Gastrocnemius medialis (tissue), 4 donors: ENCODE data around the gene OMA1. TPM values are rescaled to one million over a fixed set of nuclear protein-coding genes. Genes with fewer than 3 reads are reported as not detected.
A peak's percentile ranks its signal among the peaks of the same experiment; 100 is the strongest.

Experiments used
- ATAC-seq, 2 donors: fragments of 150-250 bp; one replicate each; pipeline ENCODE4 v1.9.1; 2016
- DNase-seq, 2 donors: peaks; one replicate each; pipeline ENCODE4 v3.0.0-alpha.2; 2019
- H3K27ac ChIP-seq, 4 donors: fragments of 200-600 bp; sonication (generic); 1 replicate in 1 of 4; 2 replicates in 3 of 4; pipeline ENCODE4 v1.5.1; 2016 to 2018; ENCODE audit warnings: mild to moderate bottlenecking in 2 of 4, moderate library complexity in 1 of 4
- H3K27me3 ChIP-seq, 3 donors: fragments of 200-600 bp; sonication (generic) in 2 of 3; 1 replicate in 1 of 3; 2 replicates in 2 of 3; pipeline versions ENCODE4 v1.5.1 to v1.6.0; 2016 to 2019; ENCODE audit warnings: mild to moderate bottlenecking in 1 of 3, moderate library complexity in 1 of 3
- H3K36me3 ChIP-seq, 2 donors: fragments of 200-600 bp; sonication (generic) in 1 of 2; one replicate each; pipeline ENCODE4 v1.5.1; 2017 to 2018
- H3K4me1 ChIP-seq, 2 donors: fragments of 200-600 bp; sonication (generic) in 1 of 2; one replicate each; pipeline ENCODE4 v1.5.1; 2016 to 2017; ENCODE audit warnings: mild to moderate bottlenecking in 2 of 2
- H3K4me3 ChIP-seq, 4 donors: fragments of 200-600 bp; sonication (generic) in 3 of 4; 1 replicate in 1 of 4; 2 replicates in 3 of 4; pipeline ENCODE4 v1.5.1; 2016 to 2019; ENCODE audit warnings: mild to moderate bottlenecking in 2 of 4
- H3K9me3 ChIP-seq, 3 donors: fragments of 200-600 bp; sonication (generic) in 2 of 3; 1 replicate in 1 of 3; 2 replicates in 2 of 3; pipeline ENCODE4 v1.5.1; 2016 to 2019
- POLR2A ChIP-seq, 2 donors: fragments of 450-650 bp; IDR thresholded peaks; one replicate each; pipeline ENCODE4 v1.6.1; 2017; ENCODE audit warnings: antibody characterized with exemption in 2 of 2, mild to moderate bottlenecking in 2 of 2, moderate library complexity in 2 of 2
- in situ Hi-C, 4 donors: fragments of 200-750 bp; cut with MboI; loops; one replicate each; pipeline versions ENCODE4 v1.15.0 to v1.8.0; 2017; ENCODE audit warnings: low sequenced_read_pairs in 4 of 4
- intact Hi-C: fragments of 100-400 bp; cut with DNase I; formaldehyde crosslinking; loops from one replicate; pipeline ENCODE4 v1.15.1; 2023; ENCODE audit warnings: low total_unique reads
- total RNA-seq, 4 donors: library from RNA; depleted of rRNA; stranded (reverse); fragments of >200 nt; gene quantifications; one replicate each; pipeline versions ENCODE4 v1.1.0 to v1.2.3, GENCODE V29; 2016
- TF ChIP-seq, protein P1 (sequence below), 5 experiments: fragments of 450-650 bp in 3 of 5; fragments of 200-600 bp in 2 of 5; sonication (generic) in 2 of 5; IDR thresholded peaks in 4 of 5; conservative IDR thresholded peaks in 1 of 5; 1 replicate in 4 of 5; 2 replicates in 1 of 5; pipeline ENCODE4 v1.5.1; 2016 to 2019; ENCODE audit warnings: antibody characterized with exemption in 5 of 5, mild to moderate bottlenecking in 3 of 5, moderate library complexity in 3 of 5

Gene OMA1
- total RNA-seq, 4 donors from 2014 or later = 11.7 to 23.7 (median 19.3) TPM

DNA sequence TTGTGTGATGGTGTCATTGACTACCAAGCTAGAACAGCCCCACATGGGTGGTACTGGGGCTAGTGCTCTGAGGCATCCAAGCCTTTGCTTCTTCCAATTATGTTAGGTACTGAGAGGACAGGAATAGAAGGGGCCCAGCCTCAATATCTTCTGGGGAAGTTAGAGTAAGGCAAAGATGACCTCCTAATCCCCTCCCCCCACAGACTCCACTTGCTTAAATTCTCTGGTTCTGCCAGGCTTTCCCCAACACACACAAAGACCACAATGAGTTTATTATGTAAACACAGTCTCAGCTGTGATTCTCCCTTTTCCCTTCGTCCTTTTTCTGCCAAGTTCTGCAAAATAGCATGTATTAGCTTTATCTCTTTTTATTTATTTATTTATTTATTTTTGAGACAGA lies 33.7 kb upstream of the OMA1 start:
- no peak overlapping the region for H3K27ac ChIP-seq
- no peak for TF ChIP-seq POLR2A (IDR thresholded peaks at IDR 0.05)
- TF ChIP-seq, protein P1, sequence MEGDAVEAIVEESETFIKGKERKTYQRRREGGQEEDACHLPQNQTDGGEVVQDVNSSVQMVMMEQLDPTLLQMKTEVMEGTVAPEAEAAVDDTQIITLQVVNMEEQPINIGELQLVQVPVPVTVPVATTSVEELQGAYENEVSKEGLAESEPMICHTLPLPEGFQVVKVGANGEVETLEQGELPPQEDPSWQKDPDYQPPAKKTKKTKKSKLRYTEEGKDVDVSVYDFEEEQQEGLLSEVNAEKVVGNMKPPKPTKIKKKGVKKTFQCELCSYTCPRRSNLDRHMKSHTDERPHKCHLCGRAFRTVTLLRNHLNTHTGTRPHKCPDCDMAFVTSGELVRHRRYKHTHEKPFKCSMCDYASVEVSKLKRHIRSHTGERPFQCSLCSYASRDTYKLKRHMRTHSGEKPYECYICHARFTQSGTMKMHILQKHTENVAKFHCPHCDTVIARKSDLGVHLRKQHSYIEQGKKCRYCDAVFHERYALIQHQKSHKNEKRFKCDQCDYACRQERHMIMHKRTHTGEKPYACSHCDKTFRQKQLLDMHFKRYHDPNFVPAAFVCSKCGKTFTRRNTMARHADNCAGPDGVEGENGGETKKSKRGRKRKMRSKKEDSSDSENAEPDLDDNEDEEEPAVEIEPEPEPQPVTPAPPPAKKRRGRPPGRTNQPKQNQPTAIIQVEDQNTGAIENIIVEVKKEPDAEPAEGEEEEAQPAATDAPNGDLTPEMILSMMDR (IDR thresholded peaks at IDR 0.05 in 4 of 5, conservative IDR thresholded peaks at IDR 0.05 in 1 of 5) = no peak
- no peak for DNase-seq
- in situ Hi-C loops (no loop called here), intact Hi-C loops (no loop called here)
- no peak overlapping the region for H3K4me3 ChIP-seq
- no peaks in the 10 kb centered on the region for H3K36me3 ChIP-seq
- no peaks in the 10 kb centered on the region for H3K4me1 ChIP-seq
- no peaks in the 10 kb centered on the region for H3K9me3 ChIP-seq
- ATAC-seq = no peak
- H3K27me3 ChIP-seq = peaks cover 14 to 37% (median 31%) of the 10 kb centered on the region in 3 donors

DNA sequence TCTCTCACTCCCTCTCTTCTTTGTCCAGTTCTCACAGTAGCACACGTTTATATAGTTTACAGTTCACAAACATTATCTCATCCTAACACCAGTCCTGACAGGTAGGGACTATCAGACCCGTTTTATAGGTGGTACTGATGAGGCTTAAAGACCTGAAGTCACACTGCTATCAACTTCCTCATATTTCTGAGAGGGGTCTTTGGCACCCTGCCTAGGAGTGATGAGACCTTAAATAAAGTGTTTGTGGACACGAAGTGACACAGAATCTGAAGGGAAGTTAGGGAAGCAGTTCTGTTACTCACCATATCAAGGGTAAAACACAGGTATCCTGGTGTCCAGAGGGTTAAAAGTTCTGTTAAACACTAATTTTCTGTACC lies 31.1 kb upstream of the OMA1 start:
- no peaks in the 10 kb centered on the region for H3K4me1 ChIP-seq
- no peak overlapping the region for H3K4me3 ChIP-seq
- H3K27ac ChIP-seq = no peak overlapping the region
- TF ChIP-seq, protein P1 (IDR thresholded peaks at IDR 0.05 in 4 of 5, conservative IDR thresholded peaks at IDR 0.05 in 1 of 5) = no peak
- no peak for TF ChIP-seq POLR2A (IDR thresholded peaks at IDR 0.05)
- H3K27me3 ChIP-seq = peaks cover 14 to 46% (median 38%) of the 10 kb centered on the region in 3 donors
- DNase-seq (no peak), ATAC-seq (no peak)
- H3K9me3 ChIP-seq = no peaks in the 10 kb centered on the region
- in situ Hi-C loops = no loop called here
- intact Hi-C loops = no loop called here
- H3K36me3 ChIP-seq = no peaks in the 10 kb centered on the region

GRCh38 chr1:58576727-58577653 lies 30.5 kb upstream of the OMA1 start, which contains the start of gene TACSTD2:
Gene TACSTD2 (minus strand): TSS chr1:58577252. CDS start chr1:58577156, 96 bp downstream.
- DNase-seq (no peak), ATAC-seq (no peak)
- Histone ChIP-seq H3K36me3 (no peaks in the 10 kb centered on the region), H3K4me1 (no peaks in the 10 kb centered on the region), H3K27ac (no peak within 1 kb of the TSS), H3K27me3 (peaks cover 14 to 46% (median 38%) of the 10 kb centered on the region in 3 donors), H3K4me3 (peak within 1 kb of the TSS; percentile 9 to 48 (median 32)), H3K9me3 (no peaks in the 10 kb centered on the region)
- intact Hi-C loops (no loop called here), in situ Hi-C loops (no loop called here)
- no peak for TF ChIP-seq POLR2A (IDR thresholded peaks at IDR 0.05)
- TF ChIP-seq, protein P1 (IDR thresholded peaks at IDR 0.05 in 4 of 5, conservative IDR thresholded peaks at IDR 0.05 in 1 of 5) = no peak

- H3K4me1 ChIP-seq = no peaks in the 10 kb centered on the region
- H3K4me3 ChIP-seq = peak overlapping the region; percentile 9 to 48 (median 30)
- DNase-seq (no peak), ATAC-seq (no peak)
- peaks cover 14 to 46% (median 38%) of the 10 kb centered on the region in 3 donors for H3K27me3 ChIP-seq
- no peak for TF ChIP-seq POLR2A (IDR thresholded peaks at IDR 0.05)
- TF ChIP-seq, protein P1 (IDR thresholded peaks at IDR 0.05 in 4 of 5, conservative IDR thresholded peaks at IDR 0.05 in 1 of 5) = no peak
- in situ Hi-C loops = no loop called here
- intact Hi-C loops = no loop called here
- H3K9me3 ChIP-seq = no peaks in the 10 kb centered on the region
- H3K36me3 ChIP-seq = no peaks in the 10 kb centered on the region
- H3K27ac ChIP-seq = no peak overlapping the region
Measured at GRCh38 chr1:58576325-58576726, 29.8 kb upstream of the OMA1 start.
